ENCODE measurements around the gene TPBGL. TPM values are rescaled to one million over a fixed set of nuclear protein-coding genes. Genes with fewer than 3 reads are reported as not detected.

The TPBGL gene
- total RNA-seq, 4 donors from 2014 or later, result 0.29 to 2.8 (median 1.0) TPM; not detected in 1

GRCh38 chr11:75223954-75224643 is 16.5 kb upstream of the TPBGL start:
- no peak for DNase-seq
- Histone ChIP-seq H3K36me3 (no peaks in the 10 kb centered on the region), H3K27ac (no peak overlapping the region), H3K9me3 (no peaks in the 10 kb centered on the region), H3K27me3 (no peaks in the 10 kb centered on the region), H3K4me3 (no peak overlapping the region), H3K4me1 (no peaks in the 10 kb centered on the region)
- no peak for TF ChIP-seq POLR2A (IDR thresholded peaks at IDR 0.05)
- TF ChIP-seq CTCF (IDR thresholded peaks at IDR 0.05), result no peak
- intact Hi-C loops (cut with DNase I; ENCODE audit: low total_unique reads), result no loop called here

DNA sequence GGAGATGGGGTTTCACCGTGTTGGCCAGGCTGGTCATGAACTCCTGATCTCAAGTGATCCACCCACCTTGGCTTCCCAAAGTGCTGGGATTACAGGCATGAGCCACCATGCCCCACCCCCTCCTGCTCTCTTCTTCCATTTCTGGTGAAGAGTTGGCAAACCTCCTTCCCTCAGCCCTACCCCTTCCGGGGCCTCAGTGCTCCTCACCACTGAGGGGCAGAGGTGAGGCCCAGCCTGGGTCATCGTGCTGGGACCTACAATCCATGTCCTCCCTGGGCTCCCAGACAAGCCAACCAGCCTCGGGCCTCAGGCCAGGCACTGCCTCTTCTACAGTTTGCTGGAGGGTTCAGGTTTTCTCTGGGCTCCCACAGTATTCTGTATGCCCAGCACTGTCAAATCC is 14.8 kb upstream of the TPBGL start:
- intact Hi-C loops (cut with DNase I; ENCODE audit: low total_unique reads), result no loop called here
- no peaks in the 10 kb centered on the region for H3K9me3 ChIP-seq
- no peak overlapping the region for H3K4me3 ChIP-seq
- DNase-seq, result no peak
- H3K27me3 ChIP-seq, result no peaks in the 10 kb centered on the region
- no peak overlapping the region for H3K27ac ChIP-seq
- H3K36me3 ChIP-seq, result no peaks in the 10 kb centered on the region
- TF ChIP-seq CTCF (IDR thresholded peaks at IDR 0.05), result no peak
- no peak for TF ChIP-seq POLR2A (IDR thresholded peaks at IDR 0.05)
- no peaks in the 10 kb centered on the region for H3K4me1 ChIP-seq

- Histone ChIP-seq H3K4me1 (no peaks in the 10 kb centered on the region), H3K27me3 (no peaks in the 10 kb centered on the region), H3K36me3 (no peaks in the 10 kb centered on the region), H3K9me3 (no peaks in the 10 kb centered on the region), H3K4me3 (no peak overlapping the region), H3K27ac (no peak overlapping the region)
- no peak for DNase-seq
- intact Hi-C loops (cut with DNase I; ENCODE audit: low total_unique reads), result no loop called here
- no peak for TF ChIP-seq POLR2A (IDR thresholded peaks at IDR 0.05)
- TF ChIP-seq CTCF (IDR thresholded peaks at IDR 0.05), result no peak
Measured at GRCh38 chr11:75229466-75229865, 11.1 kb upstream of the TPBGL start.

DNA sequence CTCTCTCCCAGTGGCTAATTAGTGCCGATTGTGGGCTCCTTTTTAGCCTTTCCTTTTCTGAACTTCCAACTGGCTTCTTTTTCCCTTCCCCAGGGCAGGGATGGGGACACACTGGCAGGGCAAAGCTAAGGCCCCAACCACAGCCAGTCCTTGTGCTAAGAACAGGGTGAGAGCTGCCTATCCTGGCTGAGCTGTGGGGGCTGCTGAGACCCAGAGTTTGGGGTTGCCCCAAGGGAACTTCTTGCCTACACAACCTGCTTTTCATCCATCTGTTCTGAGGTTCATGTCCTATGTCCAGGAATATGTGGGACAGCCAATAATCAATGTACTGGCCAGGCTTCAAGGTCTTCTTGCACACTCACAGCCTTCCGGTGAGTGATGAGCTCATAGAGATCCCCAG is 10.0 kb upstream of the TPBGL start:
- Histone ChIP-seq H3K4me3 (no peak overlapping the region), H3K27me3 (no peaks in the 10 kb centered on the region), H3K36me3 (no peaks in the 10 kb centered on the region), H3K27ac (no peak overlapping the region), H3K9me3 (no peaks in the 10 kb centered on the region), H3K4me1 (no peaks in the 10 kb centered on the region)
- TF ChIP-seq CTCF (IDR thresholded peaks at IDR 0.05) (no peak), POLR2A (IDR thresholded peaks at IDR 0.05) (no peak)
- DNase-seq, result no peak
- intact Hi-C loops (cut with DNase I; ENCODE audit: low total_unique reads), result no loop called here

- no peak overlapping the region for H3K27ac ChIP-seq
- H3K4me1 ChIP-seq, result no peaks in the 10 kb centered on the region
- no peak for DNase-seq
- H3K4me3 ChIP-seq, result no peak overlapping the region
- H3K27me3 ChIP-seq, result no peaks in the 10 kb centered on the region
- intact Hi-C loops (cut with DNase I; ENCODE audit: low total_unique reads), result no loop called here
- TF ChIP-seq POLR2A (IDR thresholded peaks at IDR 0.05), result no peak
- TF ChIP-seq CTCF (IDR thresholded peaks at IDR 0.05), result no peak
- H3K9me3 ChIP-seq, result no peaks in the 10 kb centered on the region
- no peaks in the 10 kb centered on the region for H3K36me3 ChIP-seq
Measured at GRCh38 chr11:75233754-75234172, 6.8 kb upstream of the TPBGL start.
